ENCODE measurements around the gene MFAP2. TPM values are rescaled to one million over a fixed set of nuclear protein-coding genes. Genes with fewer than 3 reads are reported as not detected.

MFAP2 gene, protein sequence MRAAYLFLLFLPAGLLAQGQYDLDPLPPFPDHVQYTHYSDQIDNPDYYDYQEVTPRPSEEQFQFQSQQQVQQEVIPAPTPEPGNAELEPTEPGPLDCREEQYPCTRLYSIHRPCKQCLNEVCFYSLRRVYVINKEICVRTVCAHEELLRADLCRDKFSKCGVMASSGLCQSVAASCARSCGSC
- total RNA-seq = 10 to 100 TPM in 2 of 4 donors, 1 to 10 TPM in 2; 5.4 to 21.7 (median 10.2) TPM

DNA sequence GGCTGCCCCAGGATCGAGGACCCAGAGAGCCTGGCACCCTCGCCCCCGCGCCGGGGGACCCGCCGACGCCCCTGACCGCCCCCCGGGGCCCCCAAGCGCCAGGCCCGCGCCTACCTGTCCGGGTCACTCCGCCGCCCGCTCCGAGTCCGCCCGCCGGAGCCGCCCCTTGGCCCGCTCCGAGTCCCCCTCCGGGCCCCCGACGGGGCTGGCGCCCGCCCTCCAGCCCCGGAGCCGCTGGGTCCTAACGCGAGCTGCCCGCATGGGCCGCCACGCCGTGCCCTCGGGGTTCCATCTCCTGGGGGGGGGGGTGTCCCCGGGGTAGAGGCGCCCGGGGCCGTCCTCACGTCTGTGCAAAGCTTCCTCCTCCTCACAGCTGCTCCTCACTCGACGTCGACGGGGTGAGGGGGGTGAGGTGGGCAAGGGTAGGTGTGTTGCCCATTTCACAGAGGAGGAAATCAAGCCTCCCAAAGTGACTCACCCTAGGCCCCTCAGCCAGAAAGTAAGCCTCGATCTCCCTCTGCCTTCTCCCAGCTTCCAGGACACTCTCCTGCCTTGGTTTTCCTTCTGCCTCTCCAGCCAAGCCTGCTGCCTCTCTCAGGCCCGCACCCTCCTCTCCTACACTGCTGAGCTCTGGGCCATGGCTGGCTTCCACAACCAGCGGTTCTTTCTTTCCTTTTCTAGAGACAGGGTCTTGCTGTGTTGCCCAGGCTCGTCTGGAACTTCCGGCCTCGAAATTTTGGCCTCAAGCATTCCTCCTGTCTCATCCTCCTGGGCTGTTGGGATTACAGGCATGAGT is at the start of gene MFAP2:
TSS of gene MFAP2 (minus strand) at position 148 of the 796 bp plus-strand sequence. CDS start 2,347 bp downstream, outside the sequence.
- intact Hi-C loops (cut with DNase I) = no loop called here

DNA sequence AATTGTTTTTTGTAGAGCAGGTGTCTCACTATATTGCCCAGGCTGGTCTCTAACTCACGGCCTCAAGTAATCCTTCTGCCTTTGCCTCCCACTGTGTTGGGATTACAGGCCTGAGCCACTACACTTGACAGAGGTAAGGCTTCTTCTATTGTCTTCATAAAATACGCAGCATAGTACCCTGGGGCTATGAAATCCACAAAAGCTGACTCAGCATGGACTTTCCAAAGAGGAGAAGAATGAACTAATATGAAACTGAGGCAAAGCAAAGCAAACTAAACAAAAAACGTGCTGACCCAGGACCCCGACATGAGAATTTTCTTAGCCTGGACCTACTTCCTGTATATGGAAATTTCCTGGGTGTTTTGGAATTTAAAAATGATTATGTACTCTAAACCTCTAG is 49.8 kb upstream of the MFAP2 start:
- 75% methylated on average over 4 of the region's 4 CpGs for WGBS
- Histone ChIP-seq H3K9me3 (no peaks in the 10 kb centered on the region), H3K27me3 (no peaks in the 10 kb centered on the region), H3K27ac (replicated peaks in 1 of 4) (no peak overlapping the region), H3K4me3 (no peak overlapping the region), H3K4me1 (peaks cover 0 to 4% (median 0%) of the 10 kb centered on the region in 4 donors), H3K36me3 (peaks cover 64 to 92% (median 70%) of the 10 kb centered on the region in 4 donors)
- DNase-seq (ENCODE audit: extremely low spot score) = no peak
- no peak for TF ChIP-seq EP300 (IDR thresholded peaks at IDR 0.05)
- TF ChIP-seq, protein P1, sequence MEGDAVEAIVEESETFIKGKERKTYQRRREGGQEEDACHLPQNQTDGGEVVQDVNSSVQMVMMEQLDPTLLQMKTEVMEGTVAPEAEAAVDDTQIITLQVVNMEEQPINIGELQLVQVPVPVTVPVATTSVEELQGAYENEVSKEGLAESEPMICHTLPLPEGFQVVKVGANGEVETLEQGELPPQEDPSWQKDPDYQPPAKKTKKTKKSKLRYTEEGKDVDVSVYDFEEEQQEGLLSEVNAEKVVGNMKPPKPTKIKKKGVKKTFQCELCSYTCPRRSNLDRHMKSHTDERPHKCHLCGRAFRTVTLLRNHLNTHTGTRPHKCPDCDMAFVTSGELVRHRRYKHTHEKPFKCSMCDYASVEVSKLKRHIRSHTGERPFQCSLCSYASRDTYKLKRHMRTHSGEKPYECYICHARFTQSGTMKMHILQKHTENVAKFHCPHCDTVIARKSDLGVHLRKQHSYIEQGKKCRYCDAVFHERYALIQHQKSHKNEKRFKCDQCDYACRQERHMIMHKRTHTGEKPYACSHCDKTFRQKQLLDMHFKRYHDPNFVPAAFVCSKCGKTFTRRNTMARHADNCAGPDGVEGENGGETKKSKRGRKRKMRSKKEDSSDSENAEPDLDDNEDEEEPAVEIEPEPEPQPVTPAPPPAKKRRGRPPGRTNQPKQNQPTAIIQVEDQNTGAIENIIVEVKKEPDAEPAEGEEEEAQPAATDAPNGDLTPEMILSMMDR (IDR thresholded peaks at IDR 0.05) = no peak
- TF ChIP-seq POLR2AphosphoS5 (IDR thresholded peaks at IDR 0.05) = no peak
- no peak for TF ChIP-seq POLR2A (IDR thresholded peaks at IDR 0.05; ENCODE audit: low read depth)
- intact Hi-C loops (cut with DNase I) = no loop called here

More for the DNA sequence above, at the start of gene MFAP2:
- 37% methylated on average over 11 of the region's 53 CpGs for WGBS
- H3K4me3 ChIP-seq = peak within 1 kb of the TSS; percentile 49 to 69 (median 54)
- H3K36me3 ChIP-seq = peaks cover 0 to 4% (median 1%) of the 10 kb centered on the region in 4 donors
- DNase-seq (ENCODE audit: extremely low spot score) = no peak
- H3K27me3 ChIP-seq = peaks cover 0 to 27% (median 6%) of the 10 kb centered on the region in 4 donors
- H3K4me1 ChIP-seq = peaks cover 22 to 45% (median 41%) of the 10 kb centered on the region in 4 donors
- H3K27ac ChIP-seq (replicated peaks in 1 of 4) = peak within 1 kb of the TSS; percentile 65 to 77 (median 72)
- TF ChIP-seq EP300 (IDR thresholded peaks at IDR 0.05) (no peak), POLR2AphosphoS5 (IDR thresholded peaks at IDR 0.05) (no peak), POLR2A (IDR thresholded peaks at IDR 0.05; ENCODE audit: low read depth) (no peak)
- TF ChIP-seq, protein P1 (IDR thresholded peaks at IDR 0.05) = no peak
- H3K9me3 ChIP-seq = no peaks in the 10 kb centered on the region

DNA sequence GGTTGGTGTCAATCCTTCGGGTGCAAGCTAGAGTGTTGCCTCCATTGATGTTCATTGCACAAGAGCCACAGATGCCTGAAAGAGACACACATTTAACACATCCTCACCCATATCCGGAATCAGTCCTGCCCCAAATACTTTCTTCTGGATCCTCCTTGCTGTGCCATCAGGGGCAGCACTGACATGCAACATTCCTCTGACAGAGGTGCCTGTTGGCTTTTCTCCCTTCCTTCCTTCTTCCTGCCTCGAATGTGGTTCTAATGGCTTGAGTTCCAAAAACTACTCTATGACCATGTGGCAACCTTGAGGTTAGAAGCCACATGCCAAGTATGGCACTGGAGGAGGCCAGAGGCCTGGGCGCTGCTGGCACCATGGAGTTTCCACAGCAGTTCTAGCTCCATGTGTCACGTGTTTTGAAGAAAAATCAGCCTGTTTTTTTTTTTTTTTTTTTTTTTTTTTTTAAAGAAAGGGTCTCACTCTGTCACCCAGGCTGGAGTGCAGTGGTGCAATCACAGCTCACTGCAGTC is 48.3 kb upstream of the MFAP2 start:
- Histone ChIP-seq H3K9me3 (no peaks in the 10 kb centered on the region), H3K4me3 (no peak overlapping the region), H3K27me3 (no peaks in the 10 kb centered on the region), H3K36me3 (peaks cover 73 to 100% (median 83%) of the 10 kb centered on the region in 4 donors), H3K27ac (replicated peaks in 1 of 4) (no peak overlapping the region), H3K4me1 (no peaks in the 10 kb centered on the region)
- no peak for TF ChIP-seq EP300 (IDR thresholded peaks at IDR 0.05)
- TF ChIP-seq, protein P1 (IDR thresholded peaks at IDR 0.05) = no peak
- no peak for TF ChIP-seq POLR2AphosphoS5 (IDR thresholded peaks at IDR 0.05)
- no peak for TF ChIP-seq POLR2A (IDR thresholded peaks at IDR 0.05; ENCODE audit: low read depth)
- intact Hi-C loops (cut with DNase I) = no loop called here
- DNase-seq (ENCODE audit: extremely low spot score) = no peak
- 68% methylated on average over 5 of the region's 5 CpGs for WGBS

DNA sequence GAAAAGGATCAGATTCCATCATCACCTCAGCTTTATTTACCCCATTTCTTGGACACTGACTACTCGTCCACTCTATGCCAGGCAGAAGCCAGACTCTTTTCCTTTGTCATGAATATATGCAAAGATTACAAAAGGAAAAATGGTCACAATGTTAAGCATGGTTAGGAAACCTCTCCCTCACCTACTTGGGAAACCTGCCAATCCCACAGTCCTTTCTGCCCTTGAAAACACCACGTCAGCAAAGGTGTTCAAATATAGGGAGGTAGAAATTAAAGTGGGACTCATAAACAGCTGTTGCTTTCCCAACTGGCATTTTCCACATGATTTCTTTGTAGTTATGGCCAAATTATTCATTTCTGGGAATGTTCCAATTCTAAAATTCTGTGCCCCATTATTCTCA is 47.5 kb upstream of the MFAP2 start:
- DNase-seq (ENCODE audit: extremely low spot score) = no peak
- intact Hi-C loops (cut with DNase I) = no loop called here

More for the DNA sequence above, 47.5 kb upstream of the MFAP2 start:
- TF ChIP-seq EP300 (IDR thresholded peaks at IDR 0.05) = no peak
- TF ChIP-seq POLR2AphosphoS5 (IDR thresholded peaks at IDR 0.05) = no peak
- TF ChIP-seq, protein P1 (IDR thresholded peaks at IDR 0.05) = no peak
- TF ChIP-seq POLR2A (IDR thresholded peaks at IDR 0.05; ENCODE audit: low read depth) = no peak
- H3K36me3 ChIP-seq = peaks cover 81 to 100% (median 89%) of the 10 kb centered on the region in 4 donors
- 53% methylated on average over 2 of the region's 2 CpGs for WGBS
- H3K9me3 ChIP-seq = no peaks in the 10 kb centered on the region
- no peak overlapping the region for H3K27ac ChIP-seq (replicated peaks in 1 of 4)
- no peak overlapping the region for H3K4me3 ChIP-seq
- no peaks in the 10 kb centered on the region for H3K27me3 ChIP-seq
- H3K4me1 ChIP-seq = no peaks in the 10 kb centered on the region
